ENCODE results near the gene VPS54. TPM values are rescaled to one million over a fixed set of nuclear protein-coding genes. Genes with fewer than 3 reads are reported as not detected.

Gene VPS54
- total RNA-seq, 1 donor from 2014 or later: 4.6 TPM

- no peaks in the 10 kb centered on the region for H3K27me3 ChIP-seq
- no peak overlapping the region for H3K4me3 ChIP-seq
- H3K36me3 ChIP-seq: peaks cover 22 to 35% of the 10 kb centered on the region in 2 donors
- no peak for DNase-seq (ENCODE audit: low spot score in 2 of 2)
- intact Hi-C loops (cut with DNase I): no loop called here
- H3K4me1 ChIP-seq: peaks cover 0 to 17% of the 10 kb centered on the region in 2 donors
- no peak for TF ChIP-seq CTCF (IDR thresholded peaks at IDR 0.05)
- H3K9me3 ChIP-seq: no peaks in the 10 kb centered on the region
- H3K27ac ChIP-seq: peak overlapping the region; percentile 8 to 46
Observed at GRCh38 chr2:63855418-63856302, 163.6 kb downstream of the VPS54 start.

DNA sequence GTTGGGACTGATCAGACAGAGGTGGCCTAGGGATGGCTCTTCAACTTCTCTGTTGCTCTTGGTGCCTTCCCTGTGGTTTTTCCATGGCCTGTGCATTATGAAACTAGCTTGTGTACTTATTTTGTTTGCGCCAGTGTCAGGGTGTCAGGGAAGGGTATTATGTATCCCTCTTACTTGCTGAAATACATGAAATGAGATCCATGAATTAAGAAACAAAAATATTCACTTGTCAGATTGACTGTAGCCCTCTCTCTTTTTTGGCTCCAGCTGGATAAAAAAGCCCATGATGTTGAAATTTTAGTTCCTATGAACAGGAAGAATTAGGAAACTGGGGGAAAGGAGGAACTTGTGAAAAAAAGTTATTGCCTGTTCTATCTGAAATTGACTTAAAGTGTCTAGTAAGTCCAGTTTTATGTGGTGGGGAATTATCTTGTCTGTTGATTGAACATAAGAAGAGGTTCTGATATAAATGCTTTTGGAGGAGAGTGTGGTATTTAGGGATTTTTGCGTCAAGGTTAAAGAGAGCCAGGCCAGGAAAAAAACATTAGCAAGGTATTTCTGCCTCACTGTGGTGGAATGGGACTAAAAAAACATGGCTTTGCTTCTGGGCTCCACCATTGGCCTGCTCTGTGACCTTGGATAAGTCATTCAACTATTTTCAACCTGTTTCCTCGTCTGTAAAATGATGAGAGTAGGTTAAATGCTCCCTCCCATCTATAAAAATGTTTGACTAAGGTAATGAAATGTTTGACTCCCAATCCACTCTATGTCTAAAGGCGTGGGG is 165.5 kb downstream of the VPS54 start:
- TF ChIP-seq CTCF (IDR thresholded peaks at IDR 0.05): no peak
- Histone ChIP-seq H3K36me3 (peaks cover 16 to 20% of the 10 kb centered on the region in 2 donors), H3K9me3 (no peaks in the 10 kb centered on the region), H3K4me1 (peaks cover 0 to 32% of the 10 kb centered on the region in 2 donors), H3K4me3 (no peak overlapping the region), H3K27me3 (no peaks in the 10 kb centered on the region), H3K27ac (peak overlapping the region in 1 of 2 donors; percentile 54)
- intact Hi-C loops (cut with DNase I): no loop called here
- DNase-seq (ENCODE audit: low spot score in 2 of 2): no peak

- no peaks in the 10 kb centered on the region for H3K27me3 ChIP-seq
- no peak overlapping the region for H3K27ac ChIP-seq
- H3K36me3 ChIP-seq: peaks cover under 1 to 5% of the 10 kb centered on the region in 2 donors
- no peak for DNase-seq (ENCODE audit: low spot score in 2 of 2)
- peaks cover 0 to 33% of the 10 kb centered on the region in 2 donors for H3K4me1 ChIP-seq
- no peaks in the 10 kb centered on the region for H3K9me3 ChIP-seq
- no peak overlapping the region for H3K4me3 ChIP-seq
- TF ChIP-seq CTCF (IDR thresholded peaks at IDR 0.05): no peak
- intact Hi-C loops (cut with DNase I): no loop called here
Observed at GRCh38 chr2:63851691-63852311, 167.4 kb downstream of the VPS54 start.

GRCh38 chr2:63850649-63851048 is 168.6 kb downstream of the VPS54 start:
- Histone ChIP-seq H3K9me3 (no peaks in the 10 kb centered on the region), H3K27me3 (no peaks in the 10 kb centered on the region), H3K27ac (no peak overlapping the region), H3K36me3 (no peaks in the 10 kb centered on the region), H3K4me3 (no peak overlapping the region), H3K4me1 (peaks cover 0 to 36% of the 10 kb centered on the region in 2 donors)
- DNase-seq (ENCODE audit: low spot score in 2 of 2): no peak
- no peak for TF ChIP-seq CTCF (IDR thresholded peaks at IDR 0.05)
- intact Hi-C loops (cut with DNase I): no loop called here

DNA sequence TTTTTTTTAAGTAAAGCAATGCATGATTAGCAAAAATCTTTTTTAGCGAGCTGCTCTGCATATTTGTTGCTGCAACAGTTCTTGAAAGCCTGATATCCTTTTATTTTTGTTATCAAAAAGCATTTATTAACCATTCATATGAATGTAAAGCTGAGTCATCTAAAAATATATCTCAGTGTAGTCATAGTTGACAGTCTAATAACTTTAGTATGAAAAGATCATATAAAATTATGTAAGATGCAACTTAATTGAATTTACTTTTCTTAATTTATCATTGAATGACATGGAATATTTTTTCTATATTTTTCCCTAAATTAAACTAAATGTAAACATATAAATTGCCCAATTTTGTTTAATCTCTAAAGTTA is 169.0 kb downstream of the VPS54 start:
- Histone ChIP-seq H3K4me1 (peaks cover 0 to 38% of the 10 kb centered on the region in 2 donors), H3K4me3 (peak overlapping the region in 1 of 2 donors; percentile 21), H3K9me3 (no peaks in the 10 kb centered on the region), H3K36me3 (no peaks in the 10 kb centered on the region), H3K27ac (peak overlapping the region in 1 of 2 donors; percentile 18), H3K27me3 (no peaks in the 10 kb centered on the region)
- no peak for TF ChIP-seq CTCF (IDR thresholded peaks at IDR 0.05)
- intact Hi-C loops (cut with DNase I): no loop called here
- DNase-seq (ENCODE audit: low spot score in 2 of 2): no peak
